K562 (cell line): ENCODE data around the gene ANO6. TPM values are rescaled to one million over a fixed set of nuclear protein-coding genes. Genes with fewer than 3 reads are reported as not detected.

ENCODE experiments used
- AFF1 ChIP-seq, 2 experiments: fragments of 450-650 bp; IDR thresholded peaks; 2 replicates each; pipeline ENCODE4 v1.6.1; 2018; ENCODE audit warnings: mild to moderate bottlenecking in 2 of 2, low read depth in 1 of 2; ENCODE audit not compliant: partially characterized antibody in 2 of 2
- EP300 ChIP-seq: IDR thresholded peaks from 2 replicates; pipeline ENCODE4 v1.6.1; 2012; ENCODE audit warnings: low read length, improper control_type of control experiment
- ESRRA ChIP-seq: fragments of 450-650 bp; IDR thresholded peaks from 2 replicates; pipeline ENCODE4 v1.6.1; 2014; ENCODE audit warnings: low read depth, mild to moderate bottlenecking, moderate library complexity, borderline replicate concordance
- FOSL1 ChIP-seq: fragments of 200-800 bp; sonication (Bioruptor generic); conservative IDR thresholded peaks from 2 replicates; pipeline ENCODE4 v1.6.1; 2016; ENCODE audit warnings: missing genetic modification characterization, missing compliant biosample characterization
- MBD2 ChIP-seq: sonication (generic); IDR thresholded peaks from 2 replicates; pipeline ENCODE4 v1.6.1; 2016; ENCODE audit warnings: low read depth, borderline replicate concordance
- MCM7 ChIP-seq, 2 experiments: fragments of 450-650 bp; IDR thresholded peaks; 2 replicates each; pipeline ENCODE4 v1.6.1; 2016 to 2018
- NFATC3 ChIP-seq: fragments of 450-650 bp; IDR thresholded peaks from 2 replicates; pipeline ENCODE4 v1.6.1; 2017; ENCODE audit warnings: mild to moderate bottlenecking
- PHF8 ChIP-seq: fragments of 200-600 bp; sonication (generic); IDR thresholded peaks from 2 replicates; pipeline ENCODE4 v1.6.1; 2012; ENCODE audit warnings: mixed run types, mild to moderate bottlenecking, inconsistent platforms, low read length, moderate library complexity, borderline replicate concordance
- REST ChIP-seq, 2 experiments: fragments of 450-650 bp; formaldehyde crosslinking in 1 of 2; IDR thresholded peaks; 2 replicates each; pipeline versions ENCODE4 v1.4.0 to v1.6.1; 2014 to 2020; ENCODE audit warnings: mild to moderate bottlenecking in 2 of 2, borderline replicate concordance in 1 of 2, low read depth in 1 of 2
- SAFB2 ChIP-seq: fragments of 200-400 bp; formaldehyde crosslinking; IDR thresholded peaks from 2 replicates; pipeline ENCODE4 v1.6.1; 2018; ENCODE audit warnings: borderline replicate concordance, low read length, low read depth, moderate library complexity; ENCODE audit not compliant: severe bottlenecking
- THRAP3 ChIP-seq: fragments of 450-650 bp; IDR thresholded peaks from 2 replicates; pipeline ENCODE4 v1.6.1; 2016; ENCODE audit warnings: mild to moderate bottlenecking, inconsistent platforms, borderline replicate concordance
- ZBTB1 ChIP-seq: sonication (generic); formaldehyde crosslinking; IDR thresholded peaks from 2 replicates; pipeline ENCODE4 v1.8.1; 2023; ENCODE audit warnings: missing genetic modification reagents, low read depth, mild to moderate bottlenecking, borderline replicate concordance
- ZNF354B ChIP-seq: fragments of 250-450 bp; sonication (Bioruptor Pico); IDR thresholded peaks from 2 replicates; pipeline ENCODE4 v1.4.0; 2020
- ZNF583 ChIP-seq: fragments of 250-450 bp; sonication (Bioruptor Pico); IDR thresholded peaks from 2 replicates; pipeline ENCODE4 v1.4.0; 2020
- ZNF79 ChIP-seq: fragments of 250-450 bp; sonication (Bioruptor Pico); IDR thresholded peaks from 2 replicates; pipeline ENCODE4 v1.4.0; 2020; ENCODE audit warnings: low read depth, mild to moderate bottlenecking, moderate library complexity
- polyA plus RNA-seq, 8 experiments: library from polyadenylated mRNA; depleted of rRNA in 4 of 8; stranded (reverse) in 5 of 8; unstranded in 3 of 8; fragments of >200 nt; fragmentation: Nextera tagmentation in 2 of 8; fragmentation: Illumina TruSeq in 1 of 8; extraction: Ambion mirVana in 2 of 8; extraction: Trizol in 1 of 8; gene quantifications; 2 replicates each; pipeline versions ENCODE4 v1.2.1 to v1.2.3, GENCODE V29; 2011 to 2014; ENCODE audit warnings: inconsistent platforms in 1 of 8, missing spikeins in 1 of 8
- total RNA-seq, 7 experiments: library from RNA; depleted of rRNA in 6 of 7; stranded (reverse); fragments of >200 nt in 6 of 7; fragmentation: Illumina TruSeq in 2 of 7; extraction: Trizol in 2 of 7; gene quantifications; 2 replicates each; pipeline versions ENCODE4 v1.2.1 to v1.2.3, GENCODE V29; 2011 to 2021; ENCODE audit warnings: low replicate concordance in 1 of 7

The ANO6 gene
- total and polyA plus RNA-seq, 9 of the 15 experiments (the other 6 are each of a cell fraction or from before 2014, with no cell fraction given): 3.5 to 24.7 (median 20.3) TPM

- TF ChIP-seq REST (IDR thresholded peaks at IDR 0.05; ENCODE audit: borderline replicate concordance) (no peak), REST (CRISPR knock-in tag; IDR thresholded peaks at IDR 0.05; ENCODE audit: low read depth) (no peak), ESRRA (no peak), NFATC3 (no peak), PHF8 (no peak), FOSL1 (tag) (peak; percentile 94), ZNF354B (CRISPR knock-in tag) (no peak), ZNF583 (CRISPR knock-in tag) (no peak), EP300 (no peak), THRAP3 (no peak), ZBTB1 (CRISPR knock-in tag) (no peak), SAFB2 (no peak), MBD2 (no peak), ZNF79 (CRISPR knock-in tag) (no peak), AFF1 (IDR thresholded peaks at IDR 0.05; ENCODE audit: low read depth in 1 of 2, partially characterized antibody in 2 of 2) (no peak), MCM7 (IDR thresholded peaks at IDR 0.05) (no peak)
Observed at GRCh38 chr12:45415393-45415817, 199.5 kb downstream of the ANO6 start (continued).
